A673 (cell line): ENCODE results near the gene ZDHHC20.

Source experiments
- EZH2 ChIP-seq: fragments of 200-600 bp; sonication (generic); IDR thresholded peaks from 2 replicates; pipeline ENCODE4 v1.6.1; 2017; ENCODE audit warnings: borderline replicate concordance, low read depth, mild to moderate bottlenecking, mixed read lengths, antibody characterized with exemption, low read length; ENCODE audit not compliant: poor library complexity, severe bottlenecking
- TF ChIP-seq, protein P1 (sequence below): fragments of 300-800, 200-600 bp; sonication (generic); conservative IDR thresholded peaks from 2 replicates; pipeline ENCODE4 v1.5.1; 2017; ENCODE audit warnings: low read depth, mild to moderate bottlenecking, antibody characterized with exemption, low read length, moderate library complexity, mixed read lengths

DNA sequence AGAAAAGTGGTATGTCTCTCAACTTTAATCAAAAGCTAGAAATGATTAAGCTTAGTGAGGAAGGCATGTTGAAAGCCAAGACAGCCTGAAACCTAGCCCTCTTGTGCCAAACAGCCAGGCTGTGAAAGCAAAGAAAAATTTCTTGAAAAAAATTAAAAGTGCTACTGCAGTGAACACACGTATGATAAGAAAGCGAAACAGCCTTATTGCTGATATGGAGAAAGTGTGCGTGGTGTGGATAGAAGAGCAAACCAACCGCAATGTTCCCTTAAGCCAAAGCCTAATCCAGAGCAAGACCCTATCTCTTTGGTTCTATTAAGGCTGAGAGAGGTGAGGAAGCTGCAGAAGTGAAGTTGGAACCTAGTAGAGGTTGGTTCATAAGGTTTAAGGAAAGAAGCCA, 96.4 kb downstream of the ZDHHC20 start:
- TF ChIP-seq, protein P1, sequence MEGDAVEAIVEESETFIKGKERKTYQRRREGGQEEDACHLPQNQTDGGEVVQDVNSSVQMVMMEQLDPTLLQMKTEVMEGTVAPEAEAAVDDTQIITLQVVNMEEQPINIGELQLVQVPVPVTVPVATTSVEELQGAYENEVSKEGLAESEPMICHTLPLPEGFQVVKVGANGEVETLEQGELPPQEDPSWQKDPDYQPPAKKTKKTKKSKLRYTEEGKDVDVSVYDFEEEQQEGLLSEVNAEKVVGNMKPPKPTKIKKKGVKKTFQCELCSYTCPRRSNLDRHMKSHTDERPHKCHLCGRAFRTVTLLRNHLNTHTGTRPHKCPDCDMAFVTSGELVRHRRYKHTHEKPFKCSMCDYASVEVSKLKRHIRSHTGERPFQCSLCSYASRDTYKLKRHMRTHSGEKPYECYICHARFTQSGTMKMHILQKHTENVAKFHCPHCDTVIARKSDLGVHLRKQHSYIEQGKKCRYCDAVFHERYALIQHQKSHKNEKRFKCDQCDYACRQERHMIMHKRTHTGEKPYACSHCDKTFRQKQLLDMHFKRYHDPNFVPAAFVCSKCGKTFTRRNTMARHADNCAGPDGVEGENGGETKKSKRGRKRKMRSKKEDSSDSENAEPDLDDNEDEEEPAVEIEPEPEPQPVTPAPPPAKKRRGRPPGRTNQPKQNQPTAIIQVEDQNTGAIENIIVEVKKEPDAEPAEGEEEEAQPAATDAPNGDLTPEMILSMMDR = no peak
- no peak for TF ChIP-seq EZH2
